Measurements from ENCODE around the gene NDUFB5.

DNA sequence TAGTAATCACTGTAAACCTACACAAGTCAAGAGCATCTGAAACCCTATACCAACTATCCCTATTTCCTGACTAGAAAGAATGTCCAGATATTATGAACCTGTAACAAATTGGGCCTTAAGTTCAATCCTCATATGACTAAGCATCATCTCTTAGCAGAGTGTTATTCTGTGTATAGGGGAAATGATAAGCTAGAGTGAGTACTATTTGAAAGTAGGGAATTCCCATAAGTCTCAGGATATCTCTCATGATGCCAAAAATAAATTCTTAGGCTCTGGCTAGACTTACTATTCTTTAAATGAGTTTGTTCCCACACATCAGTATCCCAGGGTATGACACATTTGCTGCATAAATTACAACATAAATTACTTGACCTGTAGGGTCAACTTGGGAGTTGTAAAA lies 15.5 kb upstream of the NDUFB5 start:
- no peak for TF ChIP-seq POLR2A (IDR thresholded peaks at IDR 0.05)
- TF ChIP-seq, protein P1, sequence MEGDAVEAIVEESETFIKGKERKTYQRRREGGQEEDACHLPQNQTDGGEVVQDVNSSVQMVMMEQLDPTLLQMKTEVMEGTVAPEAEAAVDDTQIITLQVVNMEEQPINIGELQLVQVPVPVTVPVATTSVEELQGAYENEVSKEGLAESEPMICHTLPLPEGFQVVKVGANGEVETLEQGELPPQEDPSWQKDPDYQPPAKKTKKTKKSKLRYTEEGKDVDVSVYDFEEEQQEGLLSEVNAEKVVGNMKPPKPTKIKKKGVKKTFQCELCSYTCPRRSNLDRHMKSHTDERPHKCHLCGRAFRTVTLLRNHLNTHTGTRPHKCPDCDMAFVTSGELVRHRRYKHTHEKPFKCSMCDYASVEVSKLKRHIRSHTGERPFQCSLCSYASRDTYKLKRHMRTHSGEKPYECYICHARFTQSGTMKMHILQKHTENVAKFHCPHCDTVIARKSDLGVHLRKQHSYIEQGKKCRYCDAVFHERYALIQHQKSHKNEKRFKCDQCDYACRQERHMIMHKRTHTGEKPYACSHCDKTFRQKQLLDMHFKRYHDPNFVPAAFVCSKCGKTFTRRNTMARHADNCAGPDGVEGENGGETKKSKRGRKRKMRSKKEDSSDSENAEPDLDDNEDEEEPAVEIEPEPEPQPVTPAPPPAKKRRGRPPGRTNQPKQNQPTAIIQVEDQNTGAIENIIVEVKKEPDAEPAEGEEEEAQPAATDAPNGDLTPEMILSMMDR (IDR thresholded peaks at IDR 0.05), result no peak

Measured in adrenal gland (tissue), 5 donors.